Renal pelvis (tissue), 3 donors: ENCODE results near the gene NCR1. TPM values are rescaled to one million over a fixed set of nuclear protein-coding genes. Genes with fewer than 3 reads are reported as not detected.

Experiments
- polyA plus RNA-seq, 3 donors: library from polyadenylated mRNA; unstranded; fragments of 120-200 nt; gene quantifications; one replicate each; pipeline ENCODE4 v1.2.1, GENCODE V29; 2013; ENCODE audit not compliant: insufficient read length in 3 of 3

The NCR1 gene
- polyA plus RNA-seq, 3 donors: 0.13 to 0.31 (median 0.26) TPM

Other genes with a start within 250 kb of the NCR1 start
- 1 to 10 TPM; 1.1 to 1.3 (median 1.2) TPM for gene LILRB4, start 243.2 kb upstream of the NCR1 start, polyA plus RNA-seq
- gene KIR3DL3, start 181.7 kb upstream of the NCR1 start, polyA plus RNA-seq: not detected
- gene KIR2DL3, start 167.6 kb upstream of the NCR1 start, polyA plus RNA-seq: not detected
- under 1 TPM in 1 of 3 donors, not detected in 2; 0.29 TPM for gene KIR2DL1, start 136.4 kb upstream of the NCR1 start, polyA plus RNA-seq
- not detected for gene KIR2DL4, start 102.5 kb upstream of the NCR1 start, polyA plus RNA-seq
- not detected for gene KIR3DL1, start 89.7 kb upstream of the NCR1 start, polyA plus RNA-seq
- gene KIR2DS4, start 73.5 kb upstream of the NCR1 start, polyA plus RNA-seq: not detected
- not detected for gene KIR3DL2, start 55.7 kb upstream of the NCR1 start, polyA plus RNA-seq
- gene FCAR, start 31.9 kb upstream of the NCR1 start, polyA plus RNA-seq: under 1 TPM; 0.21 to 0.31 (median 0.29) TPM
- gene NLRP7, start 41.4 kb downstream of the NCR1 start, polyA plus RNA-seq: under 1 TPM in 1 of 3 donors, not detected in 2; 0.04 TPM
- gene NLRP2, start 60.2 kb downstream of the NCR1 start, polyA plus RNA-seq: 10 to 100 TPM in 2 of 3 donors, 1 to 10 TPM in 1; 7.8 to 22.2 (median 12.8) TPM
- under 1 TPM; 0.53 to 0.92 (median 0.77) TPM for gene GP6, start 132.1 kb downstream of the NCR1 start, polyA plus RNA-seq
- gene RDH13, start 157.0 kb downstream of the NCR1 start, polyA plus RNA-seq: 10 to 100 TPM; 16.0 to 24.0 (median 21.0) TPM
- gene EPS8L1, start 169.7 kb downstream of the NCR1 start, polyA plus RNA-seq: 10 to 100 TPM; 56.1 to 91.8 (median 73.3) TPM
- 100 to 1,000 TPM in 2 of 3 donors, 10 to 100 TPM in 1; 99.9 to 114 (median 104) TPM for gene PPP1R12C, start 211.5 kb downstream of the NCR1 start, polyA plus RNA-seq
- gene TNNT1, start 243.1 kb downstream of the NCR1 start, polyA plus RNA-seq: 1 to 10 TPM; 4.6 to 6.7 (median 5.3) TPM